KOPT-K1 (cell line): ENCODE data around the gene MYLIP.
"Not testable (repeated sequence)": the region's sequence is repeated elsewhere in the genome, so short reads cannot be mapped to it uniquely, and the experiment has no call there.

Experiments
- H3K27ac ChIP-seq: fragments of 200-600 bp; sonication (generic); 2 replicates; pipeline ENCODE4 v1.5.1; 2016; ENCODE audit warnings: antibody characterized with exemption, mild to moderate bottlenecking, low read depth, low read length; ENCODE audit not compliant: poor library complexity, severe bottlenecking
- H3K36me3 ChIP-seq: fragments of 200-600 bp; sonication (generic); 2 replicates; pipeline ENCODE4 v1.5.1; 2017; ENCODE audit warnings: antibody characterized with exemption, mild to moderate bottlenecking, low read length, moderate library complexity; ENCODE audit not compliant: insufficient read depth
- H3K9me3 ChIP-seq: fragments of 200-600 bp; sonication (generic); 2 replicates; pipeline ENCODE4 v1.5.1; 2017; ENCODE audit warnings: antibody characterized with exemption, low read length, mild to moderate bottlenecking; ENCODE audit not compliant: insufficient read depth, poor library complexity, severe bottlenecking

Gene MYLIP

DNA sequence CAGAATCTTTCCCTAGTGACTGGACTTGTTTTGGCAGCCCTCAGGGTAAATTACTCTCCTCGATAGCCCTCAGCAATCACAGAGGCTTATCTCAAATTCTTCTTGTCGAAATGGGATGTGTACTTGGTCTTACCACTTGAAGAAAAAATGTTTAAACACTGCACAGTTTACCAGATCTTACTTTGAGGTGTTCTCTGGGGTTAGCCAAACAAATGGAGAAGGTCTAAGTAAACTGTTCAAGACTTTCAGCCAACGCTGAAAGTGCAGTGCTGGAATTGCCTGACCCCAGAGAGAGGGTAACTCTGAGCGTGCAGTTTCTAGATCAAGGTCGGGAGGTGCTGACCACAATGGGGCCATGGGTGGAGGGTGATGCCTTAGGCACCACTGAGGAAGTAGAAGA is 39.2 kb downstream of the MYLIP start:
- Histone ChIP-seq H3K36me3 (no peaks in the 10 kb centered on the region), H3K27ac (no peak overlapping the region), H3K9me3 (no peaks in the 10 kb centered on the region)

- Histone ChIP-seq H3K27ac (no peak overlapping the region), H3K9me3 (no peaks in the 10 kb centered on the region), H3K36me3 (no peaks in the 10 kb centered on the region)
These were observed 40.0 kb downstream of the MYLIP start for GRCh38 chr6:16168858-16169257.

DNA sequence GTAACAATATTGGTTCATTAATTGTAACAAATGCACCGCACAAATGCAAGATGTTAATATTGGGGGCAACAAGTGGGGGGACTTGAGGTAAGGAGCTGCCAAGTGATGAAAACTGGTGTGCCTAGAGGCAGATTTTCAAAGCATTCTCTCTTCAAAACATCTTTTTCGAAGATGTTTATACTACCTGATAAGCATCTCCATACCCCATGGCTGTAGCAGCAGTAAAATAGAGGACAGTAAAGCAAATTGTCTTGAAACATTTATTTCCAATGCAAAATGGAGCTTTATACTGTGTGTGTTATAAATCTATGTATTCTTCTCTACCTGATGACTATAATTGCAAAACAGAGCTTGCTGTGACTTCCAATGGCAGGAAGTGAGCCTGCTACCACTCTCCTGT is 42.5 kb downstream of the MYLIP start:
- no peaks in the 10 kb centered on the region for H3K36me3 ChIP-seq
- no peak overlapping the region for H3K27ac ChIP-seq
- no peaks in the 10 kb centered on the region for H3K9me3 ChIP-seq

DNA sequence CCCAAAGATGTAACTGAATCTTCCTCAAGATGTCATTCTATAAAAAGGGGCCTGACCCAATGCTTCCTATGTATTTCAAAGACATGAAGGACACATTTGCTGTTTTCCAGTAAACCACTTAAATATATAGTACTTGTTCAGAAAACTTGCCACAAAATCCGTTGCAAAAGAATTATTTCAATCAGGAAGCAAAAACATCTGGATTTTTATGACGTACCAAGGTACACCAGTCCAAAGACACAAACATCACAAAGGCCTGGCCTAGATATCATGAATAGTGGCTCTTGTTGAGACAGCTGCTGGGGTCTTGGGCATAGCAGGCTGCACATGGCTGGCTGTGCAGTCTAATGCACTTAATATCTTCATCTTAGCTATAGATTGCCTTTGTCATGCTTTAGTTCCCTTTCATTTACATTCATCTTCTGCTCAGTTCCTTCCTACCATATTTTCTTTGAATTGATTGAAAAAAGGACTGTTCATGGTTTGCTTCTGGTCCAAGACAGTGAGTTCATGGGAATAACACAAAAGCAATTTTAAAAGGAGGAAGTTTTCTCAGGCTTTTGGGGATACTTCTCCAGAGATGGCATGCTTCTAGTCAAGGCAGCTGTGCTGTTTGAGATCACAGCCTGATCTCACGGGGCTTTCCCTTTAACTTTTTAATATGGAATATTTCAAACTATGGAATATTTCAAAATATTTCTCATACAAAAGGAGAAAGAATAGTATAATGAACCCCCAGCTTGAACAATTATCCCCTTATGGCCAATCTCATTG is 44.5 kb downstream of the MYLIP start:
- Histone ChIP-seq H3K27ac (no peak overlapping the region), H3K9me3 (peaks cover 3% of the 10 kb centered on the region), H3K36me3 (no peaks in the 10 kb centered on the region)

DNA sequence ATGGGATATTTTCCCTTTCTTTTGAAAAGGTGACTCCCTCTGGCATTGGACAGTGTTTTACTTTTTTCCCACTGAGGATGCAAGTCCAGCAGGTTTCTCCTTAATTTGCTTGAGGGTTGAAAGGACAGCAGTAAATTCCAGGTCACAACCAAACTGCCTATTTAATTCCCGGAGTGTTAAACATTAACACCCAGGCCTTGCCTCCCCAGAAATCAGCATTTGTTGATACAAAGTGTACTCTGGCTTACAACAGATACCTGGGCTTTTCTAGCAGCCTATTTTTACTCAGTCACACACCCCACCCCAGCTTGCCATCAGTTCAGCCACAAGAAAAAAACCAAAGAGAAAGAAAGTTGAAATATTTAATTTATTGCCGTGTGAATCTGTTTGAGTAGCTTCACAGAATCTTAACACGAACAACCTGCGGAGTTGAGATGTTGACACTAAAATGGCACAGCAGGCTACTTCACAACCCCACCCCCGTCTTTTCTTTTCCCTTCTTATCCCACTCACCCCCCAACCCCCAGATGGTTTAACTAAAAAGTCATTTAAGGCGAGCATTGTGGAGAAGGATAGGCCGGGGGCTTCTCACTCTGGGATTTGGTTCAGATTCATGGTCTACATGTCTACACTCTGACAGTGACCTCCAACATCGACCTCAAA is 45.7 kb downstream of the MYLIP start:
- no peaks in the 10 kb centered on the region for H3K36me3 ChIP-seq
- H3K27ac ChIP-seq, result no peak overlapping the region
- peaks cover 9% of the 10 kb centered on the region for H3K9me3 ChIP-seq

DNA sequence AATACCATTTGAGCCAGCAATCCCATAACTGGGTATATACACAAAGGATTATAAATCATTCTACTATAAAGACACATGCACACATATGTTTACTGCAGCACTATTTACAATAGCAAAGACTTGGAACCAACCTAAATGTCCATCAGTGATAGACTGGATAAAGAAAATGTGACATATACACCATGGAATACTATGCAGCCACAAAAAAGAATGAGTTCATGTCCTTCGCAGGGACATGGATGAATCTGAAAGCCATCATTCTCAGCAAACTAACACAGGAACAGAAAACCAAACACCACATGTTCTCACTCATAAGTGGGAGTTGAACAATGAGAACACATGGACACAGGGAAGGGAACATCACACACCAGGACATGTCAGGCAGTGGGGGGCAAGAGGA is 47.7 kb downstream of the MYLIP start:
- H3K27ac ChIP-seq, result not testable (repeated sequence)
- peaks cover 23% of the 10 kb centered on the region for H3K9me3 ChIP-seq

GRCh38 chr6:16177881-16178280 is 49.0 kb downstream of the MYLIP start:
- Histone ChIP-seq H3K27ac (no peak overlapping the region), H3K36me3 (no peaks in the 10 kb centered on the region), H3K9me3 (peaks cover 27% of the 10 kb centered on the region)

More for the DNA sequence above, 47.7 kb downstream of the MYLIP start:
- not testable (repeated sequence) for H3K36me3 ChIP-seq

DNA sequence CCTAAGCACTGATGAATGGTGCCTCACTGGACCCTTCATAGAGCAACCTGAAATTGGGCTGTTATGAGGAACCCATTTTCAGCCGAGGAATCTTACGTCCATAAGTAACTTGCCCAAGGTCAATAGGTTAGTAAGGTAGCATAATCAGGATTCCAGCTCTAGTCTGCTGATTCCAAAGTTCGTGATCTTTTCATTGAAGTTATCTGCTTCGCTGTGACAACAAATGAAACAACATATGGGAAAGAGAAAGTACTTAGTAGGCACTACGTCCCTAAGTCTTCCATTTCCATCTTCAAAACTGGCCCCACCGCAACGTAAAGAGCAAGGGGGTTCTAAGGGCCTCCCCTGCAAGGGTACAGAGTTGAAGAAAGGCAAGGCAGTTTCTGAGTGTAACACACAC is 49.5 kb downstream of the MYLIP start:
- Histone ChIP-seq H3K9me3 (peaks cover 27% of the 10 kb centered on the region), H3K27ac (no peak overlapping the region), H3K36me3 (no peaks in the 10 kb centered on the region)

GRCh38 chr6:16179063-16179462 is 50.2 kb downstream of the MYLIP start:
- Histone ChIP-seq H3K36me3 (no peaks in the 10 kb centered on the region), H3K9me3 (peaks cover 27% of the 10 kb centered on the region), H3K27ac (no peak overlapping the region)

GRCh38 chr6:16179970-16180431 is 51.1 kb downstream of the MYLIP start:
- Histone ChIP-seq H3K9me3 (peaks cover 27% of the 10 kb centered on the region), H3K27ac (no peak overlapping the region), H3K36me3 (no peaks in the 10 kb centered on the region)

DNA sequence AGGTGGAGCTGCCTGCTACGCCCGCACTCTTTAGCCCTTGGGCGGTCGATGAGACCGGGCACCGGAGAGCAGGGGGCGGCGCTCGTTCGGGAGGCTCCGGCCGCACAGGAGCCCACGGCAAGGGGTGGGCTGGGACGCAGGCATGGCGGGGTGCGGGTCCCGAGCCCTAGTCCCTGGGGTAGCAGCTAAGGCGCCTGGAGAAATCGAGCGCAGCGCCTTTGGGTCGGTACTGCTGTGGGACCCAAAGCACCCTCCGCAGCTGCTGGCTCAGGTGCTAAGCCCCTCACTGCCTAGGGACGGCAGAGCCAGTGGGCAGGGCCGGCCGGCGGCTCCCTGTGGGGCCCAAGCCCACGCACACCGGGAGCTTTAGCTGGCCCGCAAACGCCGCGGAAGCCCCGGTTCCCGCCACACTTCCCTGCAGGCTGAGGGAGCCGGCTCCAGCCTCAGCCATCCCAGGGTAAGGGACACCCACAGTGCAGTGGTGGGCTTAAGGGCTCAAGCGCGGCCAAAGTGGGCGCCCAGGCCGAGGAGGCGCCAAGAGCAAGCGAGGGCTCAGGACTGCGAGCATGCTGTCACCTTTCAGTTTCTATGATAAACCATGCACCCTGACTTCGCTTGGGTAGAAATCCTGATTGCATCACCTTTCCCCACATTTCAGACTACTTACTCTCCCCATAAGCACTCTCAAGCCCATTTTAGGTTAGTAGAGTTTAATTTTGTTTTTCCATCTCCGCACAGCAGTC is 52.0 kb downstream of the MYLIP start:
- Histone ChIP-seq H3K27ac (no peak overlapping the region), H3K36me3 (no peaks in the 10 kb centered on the region)

DNA sequence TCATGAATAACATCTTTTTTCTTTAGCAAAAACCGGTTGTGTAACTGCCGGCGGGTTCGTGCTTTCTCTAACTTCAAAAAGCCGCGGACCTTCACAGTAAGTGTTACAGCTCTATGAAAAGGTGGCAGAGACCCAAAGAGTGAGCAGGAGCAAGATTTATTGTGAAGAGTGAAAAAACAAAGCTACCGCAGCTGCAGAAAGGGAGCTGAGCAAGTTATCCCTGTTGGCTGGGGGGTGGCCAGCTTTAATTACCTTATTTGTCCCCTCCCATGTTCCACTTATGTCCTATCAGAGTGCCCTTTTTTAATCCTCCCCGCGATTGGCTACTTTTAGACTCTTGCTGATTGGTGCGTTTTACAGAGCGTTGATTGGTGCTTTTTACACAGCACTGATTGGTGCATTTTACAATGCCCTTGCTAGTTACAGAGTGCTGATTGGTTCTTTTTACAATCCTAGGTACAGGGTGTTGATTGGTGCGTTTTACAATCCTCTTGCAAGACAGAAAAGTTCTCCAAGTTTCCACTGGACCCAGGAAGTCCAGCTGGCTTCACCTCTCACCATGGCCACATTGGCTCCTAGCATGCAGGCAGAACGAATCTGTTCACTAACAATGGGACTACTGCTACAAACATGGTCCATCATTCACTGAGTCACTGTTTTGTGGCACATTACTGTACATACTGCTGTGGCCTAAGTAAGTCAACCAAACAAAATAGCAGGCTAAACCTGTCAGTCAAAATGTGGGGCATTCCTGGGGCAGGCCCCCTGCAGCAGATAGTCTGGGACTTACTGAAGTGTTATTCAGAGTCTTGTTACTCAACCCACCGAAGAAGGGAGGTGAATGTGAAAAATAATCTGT is 52.8 kb downstream of the MYLIP start:
- Histone ChIP-seq H3K9me3 (peaks cover 27% of the 10 kb centered on the region), H3K27ac (no peak overlapping the region), H3K36me3 (no peaks in the 10 kb centered on the region)

More for the DNA sequence above, 52.0 kb downstream of the MYLIP start:
- peaks cover 27% of the 10 kb centered on the region for H3K9me3 ChIP-seq

GRCh38 chr6:16183187-16183664 is 54.3 kb downstream of the MYLIP start:
- Histone ChIP-seq H3K27ac (no peak overlapping the region), H3K9me3 (peaks cover 25% of the 10 kb centered on the region), H3K36me3 (no peaks in the 10 kb centered on the region)

GRCh38 chr6:16184129-16184528 is 55.2 kb downstream of the MYLIP start:
- Histone ChIP-seq H3K9me3 (peaks cover 18% of the 10 kb centered on the region), H3K27ac (no peak overlapping the region), H3K36me3 (no peaks in the 10 kb centered on the region)
